ENCODE measurements around the gene LAMA3.
A peak's percentile ranks its signal among the peaks of the same experiment; 100 is the strongest.

The LAMA3 gene

GRCh38 chr18:23688528-23688927 is 725 bp upstream of the LAMA3 start:
- H3K9ac ChIP-seq (ENCODE audit: low read length in 5 of 5) = no peak overlapping the region
- H3K9me3 ChIP-seq (ENCODE audit: control insufficient read depth in 5 of 5, low read length in 5 of 5) = no peaks in the 10 kb centered on the region
- H3K4me1 ChIP-seq (ENCODE audit: control insufficient read depth in 5 of 5, insufficient read depth in 5 of 5, low read length in 5 of 5) = peaks cover 3 to 20% (median 18%) of the 10 kb centered on the region in 5 donors
- H3K27me3 ChIP-seq (ENCODE audit: control insufficient read depth in 5 of 5, insufficient read depth in 4 of 5, low read length in 5 of 5) = peaks cover 0 to 16% (median 10%) of the 10 kb centered on the region in 5 donors
- H3K4me3 ChIP-seq (ENCODE audit: low read depth in 1 of 5, low read length in 5 of 5) = peak overlapping the region; percentile 54 to 70 (median 69)
- no peak overlapping the region for H3K27ac ChIP-seq (ENCODE audit: low read depth, low read length)
- no peaks in the 10 kb centered on the region for H3K36me3 ChIP-seq (ENCODE audit: control insufficient read depth in 5 of 5, insufficient read depth in 5 of 5, low read length in 5 of 5)

GRCh38 chr18:23689616-23690504 is 607 bp downstream of the LAMA3 start:
- Histone ChIP-seq H3K9ac (ENCODE audit: low read length in 5 of 5) (peak overlapping the region in 1 of 5 donors; percentile 51), H3K27me3 (ENCODE audit: control insufficient read depth in 5 of 5, insufficient read depth in 4 of 5, low read length in 5 of 5) (peaks cover 0 to 16% (median 7%) of the 10 kb centered on the region in 5 donors), H3K27ac (ENCODE audit: low read depth, low read length) (no peak overlapping the region), H3K4me1 (ENCODE audit: control insufficient read depth in 5 of 5, insufficient read depth in 5 of 5, low read length in 5 of 5) (peaks cover 3 to 20% (median 18%) of the 10 kb centered on the region in 5 donors), H3K36me3 (ENCODE audit: control insufficient read depth in 5 of 5, insufficient read depth in 5 of 5, low read length in 5 of 5) (no peaks in the 10 kb centered on the region), H3K4me3 (ENCODE audit: low read depth in 1 of 5, low read length in 5 of 5) (peak overlapping the region; percentile 45 to 70 (median 69)), H3K9me3 (ENCODE audit: control insufficient read depth in 5 of 5, low read length in 5 of 5) (no peaks in the 10 kb centered on the region)

DNA sequence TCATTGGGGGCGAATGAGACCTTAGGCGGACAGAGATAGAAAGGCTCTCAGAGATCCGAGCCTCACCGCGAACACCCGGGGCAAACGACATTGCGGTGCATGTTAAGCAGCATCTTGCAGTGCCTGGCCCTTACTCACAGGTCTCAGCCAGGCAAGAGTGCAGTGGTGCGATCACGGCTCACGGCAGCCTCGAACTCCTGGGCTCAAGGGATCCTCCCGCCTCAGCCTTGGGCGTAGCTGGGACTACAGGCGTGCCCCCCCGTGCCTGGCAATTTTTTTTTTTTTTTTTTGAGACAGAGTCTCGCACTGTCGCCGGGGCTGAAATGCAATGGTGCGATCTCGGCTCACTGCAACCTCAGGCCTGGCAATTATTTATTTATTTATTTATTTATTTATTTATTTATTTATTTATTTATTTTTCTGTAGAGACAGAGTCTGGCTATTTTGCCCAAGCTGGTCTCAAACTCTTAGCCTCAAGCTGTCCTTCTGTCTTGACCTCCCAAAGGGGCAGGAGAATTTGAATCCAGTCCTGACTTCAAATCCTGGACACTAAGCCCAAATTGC is 1.3 kb downstream of the LAMA3 start:
- H3K36me3 ChIP-seq (ENCODE audit: control insufficient read depth in 5 of 5, insufficient read depth in 5 of 5, low read length in 5 of 5) = no peaks in the 10 kb centered on the region
- peaks cover 3 to 20% (median 18%) of the 10 kb centered on the region in 5 donors for H3K4me1 ChIP-seq (ENCODE audit: control insufficient read depth in 5 of 5, insufficient read depth in 5 of 5, low read length in 5 of 5)
- H3K9me3 ChIP-seq (ENCODE audit: control insufficient read depth in 5 of 5, low read length in 5 of 5) = no peaks in the 10 kb centered on the region
- H3K27me3 ChIP-seq (ENCODE audit: control insufficient read depth in 5 of 5, insufficient read depth in 4 of 5, low read length in 5 of 5) = peaks cover 0 to 16% (median 7%) of the 10 kb centered on the region in 5 donors
- no peak overlapping the region for H3K9ac ChIP-seq (ENCODE audit: low read length in 5 of 5)
- H3K4me3 ChIP-seq (ENCODE audit: low read depth in 1 of 5, low read length in 5 of 5) = peak overlapping the region; percentile 45 to 70 (median 69)
- no peak overlapping the region for H3K27ac ChIP-seq (ENCODE audit: low read depth, low read length)

GRCh38 chr18:23693846-23694245 is 4.6 kb downstream of the LAMA3 start:
- Histone ChIP-seq H3K4me3 (ENCODE audit: low read depth in 1 of 5, low read length in 5 of 5) (no peak overlapping the region), H3K4me1 (ENCODE audit: control insufficient read depth in 5 of 5, insufficient read depth in 5 of 5, low read length in 5 of 5) (peaks cover 3 to 17% (median 15%) of the 10 kb centered on the region in 5 donors), H3K9ac (ENCODE audit: low read length in 5 of 5) (no peak overlapping the region), H3K27me3 (ENCODE audit: control insufficient read depth in 5 of 5, insufficient read depth in 4 of 5, low read length in 5 of 5) (peaks cover 0 to 8% (median 3%) of the 10 kb centered on the region in 5 donors), H3K9me3 (ENCODE audit: control insufficient read depth in 5 of 5, low read length in 5 of 5) (no peaks in the 10 kb centered on the region), H3K36me3 (ENCODE audit: control insufficient read depth in 5 of 5, insufficient read depth in 5 of 5, low read length in 5 of 5) (no peaks in the 10 kb centered on the region), H3K27ac (ENCODE audit: low read depth, low read length) (no peak overlapping the region)

- no peaks in the 10 kb centered on the region for H3K9me3 ChIP-seq (ENCODE audit: control insufficient read depth in 5 of 5, low read length in 5 of 5)
- no peak overlapping the region for H3K9ac ChIP-seq (ENCODE audit: low read length in 5 of 5)
- no peak overlapping the region for H3K27ac ChIP-seq (ENCODE audit: low read depth, low read length)
- no peak overlapping the region for H3K4me3 ChIP-seq (ENCODE audit: low read depth in 1 of 5, low read length in 5 of 5)
- peaks cover 0 to 6% (median 0%) of the 10 kb centered on the region in 5 donors for H3K27me3 ChIP-seq (ENCODE audit: control insufficient read depth in 5 of 5, insufficient read depth in 4 of 5, low read length in 5 of 5)
- no peaks in the 10 kb centered on the region for H3K36me3 ChIP-seq (ENCODE audit: control insufficient read depth in 5 of 5, insufficient read depth in 5 of 5, low read length in 5 of 5)
- peaks cover 0 to 8% (median 6%) of the 10 kb centered on the region in 5 donors for H3K4me1 ChIP-seq (ENCODE audit: control insufficient read depth in 5 of 5, insufficient read depth in 5 of 5, low read length in 5 of 5)
These were observed 5.6 kb downstream of the LAMA3 start for GRCh38 chr18:23694637-23695430.

- Histone ChIP-seq H3K27ac (ENCODE audit: low read depth, low read length) (no peak overlapping the region), H3K27me3 (ENCODE audit: control insufficient read depth in 5 of 5, insufficient read depth in 4 of 5, low read length in 5 of 5) (peaks cover 0 to 12% (median 0%) of the 10 kb centered on the region in 5 donors), H3K4me1 (ENCODE audit: control insufficient read depth in 5 of 5, insufficient read depth in 5 of 5, low read length in 5 of 5) (no peaks in the 10 kb centered on the region), H3K4me3 (ENCODE audit: low read depth in 1 of 5, low read length in 5 of 5) (no peak overlapping the region), H3K36me3 (ENCODE audit: control insufficient read depth in 5 of 5, insufficient read depth in 5 of 5, low read length in 5 of 5) (no peaks in the 10 kb centered on the region), H3K9me3 (ENCODE audit: control insufficient read depth in 5 of 5, low read length in 5 of 5) (no peaks in the 10 kb centered on the region), H3K9ac (ENCODE audit: low read length in 5 of 5) (no peak overlapping the region)
These were observed 11.8 kb downstream of the LAMA3 start for GRCh38 chr18:23701017-23701416.

GRCh38 chr18:23701544-23702064 is 12.4 kb downstream of the LAMA3 start:
- no peaks in the 10 kb centered on the region for H3K4me1 ChIP-seq (ENCODE audit: control insufficient read depth in 5 of 5, insufficient read depth in 5 of 5, low read length in 5 of 5)
- peaks cover 0 to 12% (median 0%) of the 10 kb centered on the region in 5 donors for H3K27me3 ChIP-seq (ENCODE audit: control insufficient read depth in 5 of 5, insufficient read depth in 4 of 5, low read length in 5 of 5)
- H3K27ac ChIP-seq (ENCODE audit: low read depth, low read length) = no peak overlapping the region
- H3K4me3 ChIP-seq (ENCODE audit: low read depth in 1 of 5, low read length in 5 of 5) = no peak overlapping the region
- no peak overlapping the region for H3K9ac ChIP-seq (ENCODE audit: low read length in 5 of 5)
- H3K36me3 ChIP-seq (ENCODE audit: control insufficient read depth in 5 of 5, insufficient read depth in 5 of 5, low read length in 5 of 5) = no peaks in the 10 kb centered on the region
- H3K9me3 ChIP-seq (ENCODE audit: control insufficient read depth in 5 of 5, low read length in 5 of 5) = no peaks in the 10 kb centered on the region

DNA sequence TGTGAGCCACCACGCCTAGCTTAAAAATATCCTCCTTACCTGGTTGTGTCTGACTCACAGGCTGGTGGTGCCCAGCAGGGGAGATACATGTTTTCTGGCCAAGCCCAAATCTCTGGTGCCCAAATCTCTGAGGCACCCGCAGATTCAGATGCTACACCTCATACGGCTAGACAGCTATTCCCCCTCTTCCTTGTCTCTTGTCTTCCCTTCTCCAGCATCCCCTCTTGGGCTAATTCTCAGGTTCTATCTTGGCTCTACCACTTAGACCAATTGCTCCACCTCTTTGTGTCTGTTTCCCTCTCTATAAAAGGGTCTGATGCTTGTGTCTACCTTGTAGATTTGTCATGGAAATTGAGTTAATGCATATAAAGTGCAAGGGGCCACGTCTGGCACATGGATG is 13.4 kb downstream of the LAMA3 start:
- Histone ChIP-seq H3K9ac (ENCODE audit: low read length in 5 of 5) (no peak overlapping the region), H3K36me3 (ENCODE audit: control insufficient read depth in 5 of 5, insufficient read depth in 5 of 5, low read length in 5 of 5) (no peaks in the 10 kb centered on the region), H3K4me3 (ENCODE audit: low read depth in 1 of 5, low read length in 5 of 5) (no peak overlapping the region), H3K4me1 (ENCODE audit: control insufficient read depth in 5 of 5, insufficient read depth in 5 of 5, low read length in 5 of 5) (no peaks in the 10 kb centered on the region), H3K27ac (ENCODE audit: low read depth, low read length) (no peak overlapping the region), H3K27me3 (ENCODE audit: control insufficient read depth in 5 of 5, insufficient read depth in 4 of 5, low read length in 5 of 5) (peaks cover 0 to 12% (median 0%) of the 10 kb centered on the region in 5 donors), H3K9me3 (ENCODE audit: control insufficient read depth in 5 of 5, low read length in 5 of 5) (peaks cover 0 to 6% (median 5%) of the 10 kb centered on the region in 5 donors)

- Histone ChIP-seq H3K9ac (ENCODE audit: low read length in 5 of 5) (no peak overlapping the region), H3K9me3 (ENCODE audit: control insufficient read depth in 5 of 5, low read length in 5 of 5) (peaks cover 0 to 6% (median 5%) of the 10 kb centered on the region in 5 donors), H3K4me1 (ENCODE audit: control insufficient read depth in 5 of 5, insufficient read depth in 5 of 5, low read length in 5 of 5) (no peaks in the 10 kb centered on the region), H3K27me3 (ENCODE audit: control insufficient read depth in 5 of 5, insufficient read depth in 4 of 5, low read length in 5 of 5) (peaks cover 0 to 12% (median 0%) of the 10 kb centered on the region in 5 donors), H3K36me3 (ENCODE audit: control insufficient read depth in 5 of 5, insufficient read depth in 5 of 5, low read length in 5 of 5) (no peaks in the 10 kb centered on the region), H3K27ac (ENCODE audit: low read depth, low read length) (no peak overlapping the region), H3K4me3 (ENCODE audit: low read depth in 1 of 5, low read length in 5 of 5) (no peak overlapping the region)
These were observed 14.1 kb downstream of the LAMA3 start for GRCh38 chr18:23703057-23703986.

Data from subcutaneous abdominal adipose tissue (tissue), 5 donors.